Measurements from ENCODE around the gene GPBP1. TPM values are rescaled to one million over a fixed set of nuclear protein-coding genes. Genes with fewer than 3 reads are reported as not detected.

The GPBP1 gene
- total RNA-seq, 1 experiment from 2014 or later: 100 TPM

GRCh38 chr5:57221049-57221568, 47.2 kb downstream of the GPBP1 start:
- Mint-ChIP-seq H3K9me3 (no peaks in the 10 kb centered on the region), H3K36me3 (peaks cover 21% of the 10 kb centered on the region), H3K27me3 (ENCODE audit: low read depth) (no peaks in the 10 kb centered on the region), H3K27ac (peak overlapping the region; percentile 49), H3K4me1 (peaks cover 8% of the 10 kb centered on the region), H3K4me3 (no peak overlapping the region)
- POLR2A ChIA-PET: no interaction called here
- ATAC-seq (peak; percentile 65; the same call in 1 of the 2 replicates), DNase-seq (ENCODE audit: low spot score) (no peak)
- CTCF ChIA-PET: no interaction called here
- peak; percentile 57 for TF ChIP-seq CTCF (IDR thresholded peaks at IDR 0.05)
- no peak for TF ChIP-seq FOXK1 (CRISPR knock-in tag; IDR thresholded peaks at IDR 0.05)
- no peak for TF ChIP-seq IRF1 (CRISPR knock-in tag; IDR thresholded peaks at IDR 0.05)
- TF ChIP-seq ZNF671 (CRISPR knock-in tag; IDR thresholded peaks at IDR 0.05): no peak
- TF ChIP-seq MYBL2 (CRISPR knock-in tag; IDR thresholded peaks at IDR 0.05): no peak
- TF ChIP-seq ZMAT4 (CRISPR knock-in tag; IDR thresholded peaks at IDR 0.05): no peak

- H3K36me3 Mint-ChIP-seq: peaks cover 25% of the 10 kb centered on the region
- no peak for TF ChIP-seq ZNF423 (CRISPR knock-in tag; IDR thresholded peaks at IDR 0.05)
- no peak for TF ChIP-seq ZNF232 (CRISPR knock-in tag; IDR thresholded peaks at IDR 0.05)
- no peak for TF ChIP-seq PRRX2 (CRISPR knock-in tag; IDR thresholded peaks at IDR 0.05)
- no peak for ATAC-seq
- no peak overlapping the region; the same call in 1 of the 2 replicates for H3K27ac Mint-ChIP-seq
- H3K4me3 Mint-ChIP-seq: no peak overlapping the region
- CTCF ChIA-PET: no interaction called here
- peaks cover 7% of the 10 kb centered on the region; the same call in 1 of the 2 replicates for H3K4me1 Mint-ChIP-seq
- DNase-seq (ENCODE audit: low spot score): no peak
- H3K27me3 Mint-ChIP-seq (ENCODE audit: low read depth): no peaks in the 10 kb centered on the region
- no peaks in the 10 kb centered on the region for H3K9me3 Mint-ChIP-seq
- POLR2A ChIA-PET: no interaction called here
These were observed 51.7 kb downstream of the GPBP1 start for GRCh38 chr5:57225553-57225952.

- ChIA-PET CTCF (no interaction called here), POLR2A (no interaction called here)
- Mint-ChIP-seq H3K4me3 (no peak overlapping the region), H3K4me1 (no peaks in the 10 kb centered on the region), H3K36me3 (peaks cover 49% of the 10 kb centered on the region), H3K27me3 (ENCODE audit: low read depth) (no peaks in the 10 kb centered on the region), H3K9me3 (peaks cover 6% of the 10 kb centered on the region; the same call in 1 of the 2 replicates), H3K27ac (peak overlapping the region; percentile 47; the same call in 1 of the 2 replicates)
- DNase-seq (ENCODE audit: low spot score) (no peak), ATAC-seq (no peak)
- TF ChIP-seq PREB (CRISPR knock-in tag; IDR thresholded peaks at IDR 0.05; ENCODE audit: borderline replicate concordance): no peak
- no peak for TF ChIP-seq CREM (CRISPR knock-in tag; IDR thresholded peaks at IDR 0.05)
- TF ChIP-seq RELA (CRISPR knock-in tag; IDR thresholded peaks at IDR 0.05; ENCODE audit: borderline replicate concordance): no peak
- no peak for TF ChIP-seq PRDM15 (CRISPR knock-in tag; IDR thresholded peaks at IDR 0.05)
- no peak for TF ChIP-seq FOXJ3 (CRISPR knock-in tag; IDR thresholded peaks at IDR 0.05; ENCODE audit: borderline replicate concordance)
- no peak for TF ChIP-seq RORB (CRISPR knock-in tag; IDR thresholded peaks at IDR 0.05)
- no peak for TF ChIP-seq ZMAT4 (CRISPR knock-in tag; IDR thresholded peaks at IDR 0.05)
- TF ChIP-seq SMAD3 (CRISPR knock-in tag; IDR thresholded peaks at IDR 0.05; ENCODE audit: borderline replicate concordance): no peak
- no peak for TF ChIP-seq NFE2L1 (CRISPR knock-in tag; IDR thresholded peaks at IDR 0.05)
- no peak for TF ChIP-seq PRRX2 (CRISPR knock-in tag; IDR thresholded peaks at IDR 0.05)
- no peak for TF ChIP-seq STAT6 (CRISPR knock-in tag; conservative IDR thresholded peaks at IDR 0.05; ENCODE audit: low read depth)
- no peak for TF ChIP-seq ZSCAN18 (CRISPR knock-in tag; IDR thresholded peaks at IDR 0.05)
- no peak for TF ChIP-seq NR3C1 (CRISPR knock-in tag; conservative IDR thresholded peaks at IDR 0.05; ENCODE audit: low read depth)
These were observed 55.5 kb downstream of the GPBP1 start for GRCh38 chr5:57229313-57229712.
